Fibroblast of villous mesenchyme (primary cell): ENCODE data around the gene DAAM2. TPM values are rescaled to one million over a fixed set of nuclear protein-coding genes. Genes with fewer than 3 reads are reported as not detected.

Experiments
- DNase-seq: peaks from one replicate; pipeline ENCODE4 v3.0.0-alpha.2; 2010; ENCODE audit warnings: low read depth
- H3K4me3 ChIP-seq: 2 replicates; pipeline ENCODE4 v1.5.1; 2011; ENCODE audit warnings: low read depth, mild to moderate bottlenecking, low read length
- total RNA-seq: library from RNA; depleted of rRNA; stranded (reverse); fragments of >200 nt; gene quantifications from 2 replicates; pipeline ENCODE4 v1.2.3, GENCODE V29; 2012
- TF ChIP-seq, protein P1 (sequence below): IDR thresholded peaks from 2 replicates; pipeline ENCODE4 v1.5.1; 2012; ENCODE audit warnings: low read depth, mild to moderate bottlenecking, low read length; ENCODE audit not compliant: insufficient read depth

DAAM2 gene
- total RNA-seq, 1 donor, result 13.8 TPM

GRCh38 chr6:39756582-39756981 lies 35.6 kb upstream of the DAAM2 start:
- no peak overlapping the region for H3K4me3 ChIP-seq
- TF ChIP-seq, protein P1, sequence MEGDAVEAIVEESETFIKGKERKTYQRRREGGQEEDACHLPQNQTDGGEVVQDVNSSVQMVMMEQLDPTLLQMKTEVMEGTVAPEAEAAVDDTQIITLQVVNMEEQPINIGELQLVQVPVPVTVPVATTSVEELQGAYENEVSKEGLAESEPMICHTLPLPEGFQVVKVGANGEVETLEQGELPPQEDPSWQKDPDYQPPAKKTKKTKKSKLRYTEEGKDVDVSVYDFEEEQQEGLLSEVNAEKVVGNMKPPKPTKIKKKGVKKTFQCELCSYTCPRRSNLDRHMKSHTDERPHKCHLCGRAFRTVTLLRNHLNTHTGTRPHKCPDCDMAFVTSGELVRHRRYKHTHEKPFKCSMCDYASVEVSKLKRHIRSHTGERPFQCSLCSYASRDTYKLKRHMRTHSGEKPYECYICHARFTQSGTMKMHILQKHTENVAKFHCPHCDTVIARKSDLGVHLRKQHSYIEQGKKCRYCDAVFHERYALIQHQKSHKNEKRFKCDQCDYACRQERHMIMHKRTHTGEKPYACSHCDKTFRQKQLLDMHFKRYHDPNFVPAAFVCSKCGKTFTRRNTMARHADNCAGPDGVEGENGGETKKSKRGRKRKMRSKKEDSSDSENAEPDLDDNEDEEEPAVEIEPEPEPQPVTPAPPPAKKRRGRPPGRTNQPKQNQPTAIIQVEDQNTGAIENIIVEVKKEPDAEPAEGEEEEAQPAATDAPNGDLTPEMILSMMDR, result no peak
- no peak for DNase-seq

- no peak overlapping the region for H3K4me3 ChIP-seq
- TF ChIP-seq, protein P1, result no peak
- no peak for DNase-seq
Observed at GRCh38 chr6:39758905-39759605, 33.1 kb upstream of the DAAM2 start.

GRCh38 chr6:39760226-39760952 lies 31.8 kb upstream of the DAAM2 start:
- no peak for DNase-seq
- TF ChIP-seq, protein P1, result no peak
- H3K4me3 ChIP-seq, result no peak overlapping the region

DNA sequence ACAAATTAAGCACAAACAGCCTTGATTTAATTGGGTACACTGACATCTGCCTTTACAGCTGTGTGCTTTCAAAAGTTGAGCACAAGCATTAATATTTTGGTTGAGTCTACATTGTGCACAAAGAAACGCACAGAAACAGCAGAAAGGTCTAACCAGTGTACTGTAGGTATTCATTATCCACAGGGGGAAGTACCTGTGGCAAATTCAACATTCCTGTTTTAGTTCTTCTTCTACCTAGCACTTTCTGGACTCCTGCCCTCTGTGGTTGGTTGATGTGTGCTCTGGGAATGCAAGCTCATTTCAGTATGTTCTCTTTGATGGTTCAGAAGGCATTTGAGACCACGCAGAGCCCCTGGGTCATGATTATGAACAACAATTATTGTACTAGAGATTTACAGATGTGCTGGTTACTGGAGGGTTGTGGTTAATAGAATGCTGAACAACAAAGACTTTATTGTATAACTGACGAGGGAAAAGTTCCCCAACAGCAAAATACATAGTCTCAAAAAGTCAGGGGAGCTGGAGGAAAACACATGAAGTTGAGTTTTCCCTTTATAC lies 26.6 kb upstream of the DAAM2 start:
- DNase-seq, result no peak
- H3K4me3 ChIP-seq, result no peak overlapping the region
- TF ChIP-seq, protein P1, result no peak

GRCh38 chr6:39769012-39769411 lies 23.2 kb upstream of the DAAM2 start:
- no peak for DNase-seq

DNA sequence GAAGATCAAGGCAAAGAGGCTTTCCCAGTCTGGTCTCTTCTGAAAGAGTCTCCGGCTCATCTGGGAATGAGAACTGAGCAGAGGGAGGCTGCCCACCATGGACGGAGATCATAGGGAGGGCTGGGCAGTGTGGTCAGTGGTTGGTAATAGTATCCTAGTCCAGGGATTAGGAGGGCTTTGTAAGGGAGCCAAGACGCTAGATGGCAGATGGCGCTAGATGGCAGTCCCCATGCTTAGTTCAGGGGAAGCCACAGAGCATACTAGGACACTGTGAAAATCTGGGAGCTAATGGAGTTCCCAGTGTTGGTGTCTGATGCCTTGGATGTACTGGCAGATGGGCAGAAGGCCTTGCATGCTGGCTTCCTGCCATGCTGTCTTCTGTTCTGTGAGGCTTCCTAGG lies 21.7 kb upstream of the DAAM2 start:
- no peak overlapping the region for H3K4me3 ChIP-seq
- DNase-seq, result no peak
- TF ChIP-seq, protein P1, result no peak

More at GRCh38 chr6:39769012-39769411, 23.2 kb upstream of the DAAM2 start:
- TF ChIP-seq, protein P1, result no peak
- H3K4me3 ChIP-seq, result no peak overlapping the region
